Measurements from ENCODE around the gene PYCR2. TPM values are rescaled to one million over a fixed set of nuclear protein-coding genes. Genes with fewer than 3 reads are reported as not detected.

The PYCR2 gene
- total RNA-seq, 1 donor from 2014 or later = 38.1 TPM

DNA sequence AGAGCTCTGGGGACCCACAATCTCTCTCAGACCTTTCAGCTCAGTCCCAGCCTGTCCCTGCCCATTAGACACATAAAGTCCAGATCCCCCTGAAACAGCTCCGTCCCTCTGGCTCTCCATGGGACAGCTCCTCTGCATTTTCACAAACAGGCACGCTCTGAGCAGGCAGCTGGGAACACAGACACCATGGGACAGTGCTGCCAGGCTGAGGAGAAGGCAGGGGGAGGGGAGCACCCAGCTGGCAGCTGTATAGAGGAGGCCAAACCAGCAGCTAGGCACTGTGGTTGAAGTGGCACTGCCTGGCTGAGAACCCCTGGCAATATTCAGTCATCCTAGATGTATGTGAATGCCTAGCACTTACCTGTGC, 43.8 kb downstream of the PYCR2 start:
- Histone ChIP-seq H3K9ac (ENCODE audit: low read length) (no peak overlapping the region), H3K27ac (ENCODE audit: low read depth, low read length) (no peak overlapping the region), H3K27me3 (ENCODE audit: insufficient read depth, low read length) (no peaks in the 10 kb centered on the region), H3K4me1 (ENCODE audit: insufficient read depth, low read length) (peaks cover 9% of the 10 kb centered on the region), H2AFZ (ENCODE audit: low read depth, low read length) (no peak overlapping the region), H3K36me3 (ENCODE audit: insufficient read depth, low read length) (no peaks in the 10 kb centered on the region), H3K9me3 (ENCODE audit: insufficient read depth, low read depth, low read length) (no peaks in the 10 kb centered on the region), H3K79me2 (ENCODE audit: insufficient read depth, low read length) (no peaks in the 10 kb centered on the region), H3K4me3 (ENCODE audit: insufficient read depth, low read depth, low read length) (no peak overlapping the region), H4K20me1 (ENCODE audit: insufficient read depth, low read length) (peaks cover 53% of the 10 kb centered on the region), H3K4me2 (ENCODE audit: low read length) (no peak overlapping the region)
- Mint-ChIP-seq H3K9me3 (ENCODE audit: unreplicated experiment) (no peaks in the 10 kb centered on the region), H3K27me3 (ENCODE audit: low read depth, unreplicated experiment) (peaks cover 2% of the 10 kb centered on the region), H3K4me3 (ENCODE audit: unreplicated experiment) (peak overlapping the region; percentile 89), H3K36me3 (ENCODE audit: low read depth, unreplicated experiment) (peaks cover 3% of the 10 kb centered on the region), H3K27ac (ENCODE audit: unreplicated experiment) (no peak overlapping the region), H3K4me1 (ENCODE audit: low read depth, unreplicated experiment) (peaks cover 7% of the 10 kb centered on the region)
- no peak for TF ChIP-seq EZH2 (IDR thresholded peaks at IDR 0.05; ENCODE audit: insufficient read depth, low read length)
- TF ChIP-seq, protein P1, sequence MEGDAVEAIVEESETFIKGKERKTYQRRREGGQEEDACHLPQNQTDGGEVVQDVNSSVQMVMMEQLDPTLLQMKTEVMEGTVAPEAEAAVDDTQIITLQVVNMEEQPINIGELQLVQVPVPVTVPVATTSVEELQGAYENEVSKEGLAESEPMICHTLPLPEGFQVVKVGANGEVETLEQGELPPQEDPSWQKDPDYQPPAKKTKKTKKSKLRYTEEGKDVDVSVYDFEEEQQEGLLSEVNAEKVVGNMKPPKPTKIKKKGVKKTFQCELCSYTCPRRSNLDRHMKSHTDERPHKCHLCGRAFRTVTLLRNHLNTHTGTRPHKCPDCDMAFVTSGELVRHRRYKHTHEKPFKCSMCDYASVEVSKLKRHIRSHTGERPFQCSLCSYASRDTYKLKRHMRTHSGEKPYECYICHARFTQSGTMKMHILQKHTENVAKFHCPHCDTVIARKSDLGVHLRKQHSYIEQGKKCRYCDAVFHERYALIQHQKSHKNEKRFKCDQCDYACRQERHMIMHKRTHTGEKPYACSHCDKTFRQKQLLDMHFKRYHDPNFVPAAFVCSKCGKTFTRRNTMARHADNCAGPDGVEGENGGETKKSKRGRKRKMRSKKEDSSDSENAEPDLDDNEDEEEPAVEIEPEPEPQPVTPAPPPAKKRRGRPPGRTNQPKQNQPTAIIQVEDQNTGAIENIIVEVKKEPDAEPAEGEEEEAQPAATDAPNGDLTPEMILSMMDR (IDR thresholded peaks at IDR 0.05; ENCODE audit: insufficient read depth, low read depth, low read length) = no peak
- DNase-seq (ENCODE audit: low read depth) = no peak
- no peak for FAIRE-seq

DNA sequence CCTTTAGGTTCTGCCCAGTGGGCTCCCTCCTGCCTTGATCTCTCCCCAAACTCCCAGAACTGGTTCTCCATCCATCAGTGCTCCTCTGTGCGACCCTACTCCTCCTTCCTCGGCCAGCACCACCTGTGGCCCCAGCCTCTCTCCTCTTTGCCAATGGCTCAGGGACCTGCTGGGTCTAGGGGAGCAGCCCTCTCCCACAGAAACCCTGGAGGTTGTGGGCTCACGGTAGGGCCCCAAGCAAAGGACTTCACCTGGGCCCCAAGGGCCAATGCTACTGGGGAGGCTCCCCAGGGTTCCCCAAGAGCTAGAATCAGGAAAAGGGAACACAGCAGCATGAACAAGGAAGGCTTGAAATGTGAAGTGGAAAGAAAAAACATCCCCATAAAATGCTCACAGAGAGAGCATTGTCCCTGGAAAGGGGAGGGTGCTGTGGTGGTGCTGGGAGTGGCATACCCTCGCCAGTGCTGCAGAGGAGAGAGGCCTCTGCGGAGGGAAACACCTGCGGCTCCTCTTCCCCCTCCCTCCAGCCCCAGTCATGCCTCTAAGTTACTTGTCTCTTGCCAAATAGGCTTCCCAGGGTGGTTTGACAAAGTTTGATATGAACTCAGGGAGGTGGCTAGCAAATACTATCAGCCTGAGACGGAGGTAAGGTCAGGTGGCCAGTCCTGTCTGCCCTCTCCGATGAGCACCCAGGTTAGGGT, 44.4 kb downstream of the PYCR2 start:
- Histone ChIP-seq H3K4me1 (ENCODE audit: insufficient read depth, low read length) (peaks cover 9% of the 10 kb centered on the region), H3K36me3 (ENCODE audit: insufficient read depth, low read length) (no peaks in the 10 kb centered on the region), H3K79me2 (ENCODE audit: insufficient read depth, low read length) (no peaks in the 10 kb centered on the region), H3K27me3 (ENCODE audit: insufficient read depth, low read length) (no peaks in the 10 kb centered on the region), H2AFZ (ENCODE audit: low read depth, low read length) (no peak overlapping the region), H3K9ac (ENCODE audit: low read length) (no peak overlapping the region), H3K4me3 (ENCODE audit: insufficient read depth, low read depth, low read length) (no peak overlapping the region), H3K9me3 (ENCODE audit: insufficient read depth, low read depth, low read length) (no peaks in the 10 kb centered on the region), H3K27ac (ENCODE audit: low read depth, low read length) (no peak overlapping the region), H4K20me1 (ENCODE audit: insufficient read depth, low read length) (peaks cover 56% of the 10 kb centered on the region), H3K4me2 (ENCODE audit: low read length) (no peak overlapping the region)
- DNase-seq (ENCODE audit: low read depth) (no peak), FAIRE-seq (no peak)
- no peak overlapping the region for H3K27ac Mint-ChIP-seq (ENCODE audit: unreplicated experiment)
- H3K9me3 Mint-ChIP-seq (ENCODE audit: unreplicated experiment) = no peaks in the 10 kb centered on the region
- peaks cover 2% of the 10 kb centered on the region for H3K27me3 Mint-ChIP-seq (ENCODE audit: low read depth, unreplicated experiment)
- TF ChIP-seq EZH2 (IDR thresholded peaks at IDR 0.05; ENCODE audit: insufficient read depth, low read length) = no peak
- TF ChIP-seq, protein P1 (IDR thresholded peaks at IDR 0.05; ENCODE audit: insufficient read depth, low read depth, low read length) = no peak
- peaks cover 4% of the 10 kb centered on the region for H3K36me3 Mint-ChIP-seq (ENCODE audit: low read depth, unreplicated experiment)
- peak overlapping the region; percentile 89 for H3K4me3 Mint-ChIP-seq (ENCODE audit: unreplicated experiment)
- H3K4me1 Mint-ChIP-seq (ENCODE audit: low read depth, unreplicated experiment) = peaks cover 7% of the 10 kb centered on the region

DNA sequence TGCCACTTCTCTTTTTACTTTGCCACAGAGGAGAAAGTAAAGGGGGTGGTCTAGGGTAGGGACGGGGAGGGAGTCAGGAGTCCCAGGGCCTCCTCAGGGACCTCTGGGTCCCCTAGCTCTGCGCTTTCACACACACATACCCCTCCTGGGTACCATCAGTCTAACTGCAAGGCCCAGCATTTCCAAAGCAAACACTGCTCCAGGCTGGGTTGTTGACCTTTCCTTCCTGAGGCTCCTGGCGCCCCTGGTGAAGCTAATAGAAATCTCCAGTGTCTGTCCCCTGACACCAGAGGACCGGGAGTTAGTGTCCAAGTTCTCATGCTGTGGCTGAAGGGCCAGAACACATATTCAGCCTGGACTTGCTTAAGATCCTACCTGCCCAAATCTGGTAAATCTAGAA, 45.8 kb downstream of the PYCR2 start:
- peaks cover 2% of the 10 kb centered on the region for H3K27me3 Mint-ChIP-seq (ENCODE audit: low read depth, unreplicated experiment)
- Histone ChIP-seq H4K20me1 (ENCODE audit: insufficient read depth, low read length) (peaks cover 56% of the 10 kb centered on the region), H2AFZ (ENCODE audit: low read depth, low read length) (no peak overlapping the region), H3K9me3 (ENCODE audit: insufficient read depth, low read depth, low read length) (no peaks in the 10 kb centered on the region), H3K36me3 (ENCODE audit: insufficient read depth, low read length) (no peaks in the 10 kb centered on the region), H3K27me3 (ENCODE audit: insufficient read depth, low read length) (no peaks in the 10 kb centered on the region), H3K79me2 (ENCODE audit: insufficient read depth, low read length) (no peaks in the 10 kb centered on the region), H3K9ac (ENCODE audit: low read length) (no peak overlapping the region), H3K4me3 (ENCODE audit: insufficient read depth, low read depth, low read length) (no peak overlapping the region), H3K4me2 (ENCODE audit: low read length) (no peak overlapping the region), H3K27ac (ENCODE audit: low read depth, low read length) (no peak overlapping the region), H3K4me1 (ENCODE audit: insufficient read depth, low read length) (peaks cover 9% of the 10 kb centered on the region)
- no peaks in the 10 kb centered on the region for H3K9me3 Mint-ChIP-seq (ENCODE audit: unreplicated experiment)
- peaks cover 7% of the 10 kb centered on the region for H3K4me1 Mint-ChIP-seq (ENCODE audit: low read depth, unreplicated experiment)
- peaks cover 11% of the 10 kb centered on the region for H3K36me3 Mint-ChIP-seq (ENCODE audit: low read depth, unreplicated experiment)
- FAIRE-seq (no peak), DNase-seq (ENCODE audit: low read depth) (no peak)
- H3K4me3 Mint-ChIP-seq (ENCODE audit: unreplicated experiment) = no peak overlapping the region
- H3K27ac Mint-ChIP-seq (ENCODE audit: unreplicated experiment) = no peak overlapping the region
- no peak for TF ChIP-seq EZH2 (IDR thresholded peaks at IDR 0.05; ENCODE audit: insufficient read depth, low read length)
- TF ChIP-seq, protein P1 (IDR thresholded peaks at IDR 0.05; ENCODE audit: insufficient read depth, low read depth, low read length) = no peak
